ENCODE measurements around the gene DNAJA1.
"Not testable (repeated sequence)": the region's sequence is repeated elsewhere in the genome, so short reads cannot be mapped to it uniquely, and the experiment has no call there.

Gene DNAJA1

GRCh38 chr9:33024966-33025571, at the start of gene DNAJA1:
Gene DNAJA1, plus strand, starts transcription at chr9:33025273. Its CDS starts 1,212 bp downstream, at chr9:33026485.
- DNase-seq (ENCODE audit: low read depth in 1 of 2, low spot score in 1 of 2) = peak; percentile 95 to 96

GRCh38 chr9:32978051-32978450, 47.0 kb upstream of the DNAJA1 start:
- DNase-seq (ENCODE audit: low read depth in 1 of 2, low spot score in 1 of 2) = no peak

GRCh38 chr9:32986971-32987370, 38.1 kb upstream of the DNAJA1 start:
- no peak for DNase-seq (ENCODE audit: low read depth in 1 of 2, low spot score in 1 of 2)

- DNase-seq (ENCODE audit: low read depth in 1 of 2, low spot score in 1 of 2) = no peak
These were observed 35.4 kb upstream of the DNAJA1 start for GRCh38 chr9:32989660-32990059.

GRCh38 chr9:32991897-32992594, 33.0 kb upstream of the DNAJA1 start:
- no peak for DNase-seq (ENCODE audit: low read depth in 1 of 2, low spot score in 1 of 2)

GRCh38 chr9:32992595-32993238, 32.4 kb upstream of the DNAJA1 start:
- DNase-seq (ENCODE audit: low read depth in 1 of 2, low spot score in 1 of 2) = no peak

- not testable (repeated sequence) for DNase-seq (ENCODE audit: low read depth in 1 of 2, low spot score in 1 of 2)
These were observed 24.4 kb upstream of the DNAJA1 start for GRCh38 chr9:33000682-33001055.

- not testable (repeated sequence) for DNase-seq (ENCODE audit: low read depth in 1 of 2, low spot score in 1 of 2)
These were observed 19.7 kb upstream of the DNAJA1 start for GRCh38 chr9:33005335-33005734.

- DNase-seq (ENCODE audit: low read depth in 1 of 2, low spot score in 1 of 2) = no peak
These were observed 17.3 kb upstream of the DNAJA1 start for GRCh38 chr9:33007755-33008154.

- no peak for DNase-seq (ENCODE audit: low read depth in 1 of 2, low spot score in 1 of 2)
These were observed 13.2 kb upstream of the DNAJA1 start for GRCh38 chr9:33011831-33012230.

GRCh38 chr9:33012328-33013069, 12.6 kb upstream of the DNAJA1 start:
- no peak for DNase-seq (ENCODE audit: low read depth in 1 of 2, low spot score in 1 of 2)

GRCh38 chr9:33013962-33014664, 11.0 kb upstream of the DNAJA1 start:
- no peak for DNase-seq (ENCODE audit: low read depth in 1 of 2, low spot score in 1 of 2)

GRCh38 chr9:33014665-33015014, 10.4 kb upstream of the DNAJA1 start:
- DNase-seq (ENCODE audit: low read depth in 1 of 2, low spot score in 1 of 2) = no peak

GRCh38 chr9:33017283-33018041, 7.6 kb upstream of the DNAJA1 start:
- no peak for DNase-seq (ENCODE audit: low read depth in 1 of 2, low spot score in 1 of 2)

- no peak for DNase-seq (ENCODE audit: low read depth in 1 of 2, low spot score in 1 of 2)
These were observed 5.3 kb upstream of the DNAJA1 start for GRCh38 chr9:33019797-33020196.

- DNase-seq (ENCODE audit: low read depth in 1 of 2, low spot score in 1 of 2) = no peak
These were observed 2.8 kb upstream of the DNAJA1 start for GRCh38 chr9:33022303-33022702.

GRCh38 chr9:33022755-33023154, 2.3 kb upstream of the DNAJA1 start:
- no peak for DNase-seq (ENCODE audit: low read depth in 1 of 2, low spot score in 1 of 2)

- no peak for DNase-seq (ENCODE audit: low read depth in 1 of 2, low spot score in 1 of 2)
These were observed 1.4 kb upstream of the DNAJA1 start for GRCh38 chr9:33023661-33024060.

GRCh38 chr9:33024126-33024965, 727 bp upstream of the DNAJA1 start:
- no peak for DNase-seq (ENCODE audit: low read depth in 1 of 2, low spot score in 1 of 2)

Data from stimulated activated CD4-positive, alpha-beta T cell treated with anti-CD3 and anti-CD28 coated beads, Interleukin-15, amount 100 ng/mL, for 1 hour (primary cell).